GM23338 (cell line): ENCODE results near the gene NYAP2. TPM values are rescaled to one million over a fixed set of nuclear protein-coding genes. Genes with fewer than 3 reads are reported as not detected.

ENCODE experiments used
- ATAC-seq: fragments of 200-7000 bp; cut with Tn5 transposase; 3 replicates; pipeline ENCODE4 v1.9.1; 2020
- DNase-seq: peaks from one replicate; pipeline ENCODE4 v3.0.0-alpha.2; 2015; ENCODE audit warnings: low spot score
- H2AFZ ChIP-seq: fragments of 200-600 bp; sonication (generic); 2 replicates; pipeline ENCODE4 v1.8.0; 2016; ENCODE audit warnings: antibody characterized with exemption, mild to moderate bottlenecking, moderate library complexity
- H3F3A ChIP-seq: fragments of 200-600 bp; sonication (generic); replicated peaks from 2 replicates; pipeline ENCODE4 v1.8.0; 2017; ENCODE audit warnings: antibody characterized with exemption, mixed run types, low read depth
- H3K27ac ChIP-seq: fragments of 200-600 bp; sonication (generic); 2 replicates; pipeline ENCODE4 v1.6.1; 2016; ENCODE audit warnings: low read depth
- H3K27me3 ChIP-seq: fragments of 200-600 bp; sonication (generic); 2 replicates; pipeline ENCODE4 v1.8.0; 2016; ENCODE audit warnings: mild to moderate bottlenecking, mixed run types, moderate library complexity; ENCODE audit not compliant: insufficient read depth
- H3K36me3 ChIP-seq: fragments of 200-600 bp; sonication (generic); 2 replicates; pipeline ENCODE4 v1.8.0; 2016; ENCODE audit warnings: mild to moderate bottlenecking; ENCODE audit not compliant: insufficient read depth
- H3K4me1 ChIP-seq: fragments of 200-600 bp; sonication (generic); 2 replicates; pipeline ENCODE4 v1.8.0; 2016; ENCODE audit warnings: mild to moderate bottlenecking, moderate library complexity; ENCODE audit not compliant: insufficient read depth
- H3K4me2 ChIP-seq: fragments of 200-600 bp; sonication (generic); 2 replicates; pipeline ENCODE4 v1.7.1; 2017; ENCODE audit warnings: mixed run types
- H3K4me3 ChIP-seq: fragments of 200-600 bp; sonication (generic); 2 replicates; pipeline ENCODE4 v1.6.1; 2016; ENCODE audit warnings: mixed run types
- H3K79me2 ChIP-seq: fragments of 200-600 bp; sonication (generic); replicated peaks from 2 replicates; pipeline ENCODE4 v1.8.0; 2017; ENCODE audit warnings: mild to moderate bottlenecking; ENCODE audit not compliant: insufficient read depth
- H3K9me2 ChIP-seq: fragments of 200-600 bp; sonication (generic); 2 replicates; pipeline ENCODE4 v1.8.0; 2017; ENCODE audit not compliant: insufficient read depth
- H4K20me1 ChIP-seq: fragments of 200-600 bp; sonication (generic); replicated peaks from 2 replicates; pipeline ENCODE4 v1.8.0; 2017; ENCODE audit warnings: mild to moderate bottlenecking; ENCODE audit not compliant: insufficient read depth
- H3K27ac Mint-ChIP-seq: 2 replicates; pipeline ENCODE4 v1.8.0; 2020; ENCODE audit warnings: inconsistent platforms, mild to moderate bottlenecking, moderate library complexity, mixed read lengths
- H3K27me3 Mint-ChIP-seq: 3 replicates; pipeline ENCODE4 v1.8.0; 2022; ENCODE audit warnings: low read depth, mild to moderate bottlenecking, moderate library complexity, mixed read lengths, inconsistent platforms; ENCODE audit not compliant: insufficient read depth, poor library complexity
- H3K36me3 Mint-ChIP-seq: 3 replicates; pipeline ENCODE4 v1.8.0; 2021; ENCODE audit warnings: low read depth, mild to moderate bottlenecking, inconsistent platforms, moderate library complexity, mixed read lengths
- H3K4me1 Mint-ChIP-seq: 3 replicates; pipeline ENCODE4 v1.8.0; 2020; ENCODE audit warnings: mild to moderate bottlenecking, inconsistent platforms, mixed read lengths
- H3K4me3 Mint-ChIP-seq: 3 replicates; pipeline ENCODE4 v1.8.0; 2021; ENCODE audit warnings: moderate library complexity, mild to moderate bottlenecking, inconsistent platforms, mixed read lengths
- H3K9me3 Mint-ChIP-seq: 3 replicates; pipeline ENCODE4 v1.8.0; 2020; ENCODE audit warnings: moderate library complexity, mild to moderate bottlenecking, inconsistent platforms, mixed read lengths
- CREB1 ChIP-seq: fragments of 250-450 bp; sonication (Bioruptor Pico); IDR thresholded peaks from 2 replicates; pipeline ENCODE4 v1.5.0; 2020; ENCODE audit warnings: low read depth, mild to moderate bottlenecking, moderate library complexity
- EZH2 ChIP-seq: fragments of 200-600 bp; sonication (generic); IDR thresholded peaks from one replicate; pipeline ENCODE4 v1.8.0; 2017; ENCODE audit warnings: antibody characterized with exemption, mild to moderate bottlenecking, low read depth; ENCODE audit not compliant: unreplicated experiment
- EZH2phosphoT487 ChIP-seq: fragments of 200-600 bp; sonication (generic); IDR thresholded peaks from one replicate; pipeline ENCODE4 v1.8.1; 2018; ENCODE audit warnings: antibody characterized with exemption; ENCODE audit not compliant: unreplicated experiment
- NANOG ChIP-seq: IDR thresholded peaks from 2 replicates; pipeline ENCODE4 v1.6.1; 2016; ENCODE audit warnings: antibody characterized with exemption, borderline replicate concordance
- POLR2AphosphoS5 ChIP-seq: IDR thresholded peaks from 2 replicates; pipeline ENCODE4 v1.6.1; 2016; ENCODE audit warnings: antibody characterized with exemption, low read depth
- STAT1 ChIP-seq: IDR thresholded peaks from one replicate; pipeline ENCODE4 v1.6.1; 2016; ENCODE audit warnings: antibody characterized with exemption; ENCODE audit not compliant: unreplicated experiment
- ZNF114 ChIP-seq: fragments of 250-450 bp; sonication (Bioruptor Pico); IDR thresholded peaks from 2 replicates; pipeline ENCODE4 v1.5.0; 2020; ENCODE audit warnings: mild to moderate bottlenecking, moderate library complexity
- ZNF331 ChIP-seq: fragments of 250-450 bp; sonication (Bioruptor Pico); IDR thresholded peaks from 2 replicates; pipeline ENCODE4 v1.5.0; 2020; ENCODE audit warnings: low read depth, mild to moderate bottlenecking, moderate library complexity
- polyA plus RNA-seq: library from polyadenylated mRNA; unstranded; fragments of >200 nt; fragmentation: Nextera tagmentation; extraction: Ambion mirVana; gene quantifications from 2 replicates; pipeline ENCODE4 v1.2.1, GENCODE V29; 2016
- total RNA-seq: library from RNA; depleted of rRNA; stranded (reverse); fragments of >200 nt; shearing (Covaris generic); gene quantifications from 2 replicates; pipeline ENCODE4 v1.2.3, GENCODE V29; 2014
- TF ChIP-seq, protein P1 (sequence below): IDR thresholded peaks from 2 replicates; pipeline ENCODE4 v1.6.1; 2016; ENCODE audit warnings: antibody characterized with exemption
- TF ChIP-seq, protein P2 (sequence below), 2 experiments: fragments of 200-600 bp in 1 of 2; sonication (generic) in 1 of 2; conservative IDR thresholded peaks; 2 replicates each; pipeline versions ENCODE4 v1.5.1 to v1.6.1; 2016 to 2017; ENCODE audit warnings: antibody characterized with exemption in 2 of 2, low read depth in 2 of 2, mild to moderate bottlenecking in 2 of 2, moderate library complexity in 1 of 2
- TF ChIP-seq, protein P3 (sequence below): IDR thresholded peaks from one replicate; pipeline ENCODE4 v1.6.1; 2018; ENCODE audit warnings: antibody characterized with exemption; ENCODE audit not compliant: unreplicated experiment

NYAP2 gene
- total and polyA plus RNA-seq, 2 experiments from 2014 or later, result not detected

DNA sequence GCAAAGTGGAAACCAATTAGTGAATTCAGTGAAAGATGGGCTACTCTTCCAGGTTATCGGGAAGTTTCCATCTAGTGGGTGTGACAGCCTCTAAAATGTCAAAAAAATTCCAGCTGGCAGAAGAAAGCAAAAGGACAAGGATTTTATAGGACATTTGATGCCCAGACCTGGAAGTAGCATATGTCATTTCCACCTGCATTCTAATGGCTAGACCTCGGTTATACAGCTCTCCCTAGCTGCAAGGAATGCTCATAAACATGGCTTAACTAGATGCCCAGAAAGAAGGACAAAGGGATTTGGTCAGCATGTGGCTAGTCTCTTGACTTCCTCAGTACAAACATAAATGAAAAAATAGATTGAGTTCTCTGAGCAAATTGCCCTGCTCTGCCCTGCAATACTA lies 215.4 kb downstream of the NYAP2 start (continued):
- TF ChIP-seq ZNF114 (CRISPR knock-in tag) (no peak), EZH2 (no peak), ZNF331 (CRISPR knock-in tag) (no peak), CREB1 (CRISPR knock-in tag) (no peak), POLR2AphosphoS5 (no peak), NANOG (no peak)
- TF ChIP-seq, protein P1, sequence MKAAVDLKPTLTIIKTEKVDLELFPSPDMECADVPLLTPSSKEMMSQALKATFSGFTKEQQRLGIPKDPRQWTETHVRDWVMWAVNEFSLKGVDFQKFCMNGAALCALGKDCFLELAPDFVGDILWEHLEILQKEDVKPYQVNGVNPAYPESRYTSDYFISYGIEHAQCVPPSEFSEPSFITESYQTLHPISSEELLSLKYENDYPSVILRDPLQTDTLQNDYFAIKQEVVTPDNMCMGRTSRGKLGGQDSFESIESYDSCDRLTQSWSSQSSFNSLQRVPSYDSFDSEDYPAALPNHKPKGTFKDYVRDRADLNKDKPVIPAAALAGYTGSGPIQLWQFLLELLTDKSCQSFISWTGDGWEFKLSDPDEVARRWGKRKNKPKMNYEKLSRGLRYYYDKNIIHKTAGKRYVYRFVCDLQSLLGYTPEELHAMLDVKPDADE, result no peak
- TF ChIP-seq, protein P2, sequence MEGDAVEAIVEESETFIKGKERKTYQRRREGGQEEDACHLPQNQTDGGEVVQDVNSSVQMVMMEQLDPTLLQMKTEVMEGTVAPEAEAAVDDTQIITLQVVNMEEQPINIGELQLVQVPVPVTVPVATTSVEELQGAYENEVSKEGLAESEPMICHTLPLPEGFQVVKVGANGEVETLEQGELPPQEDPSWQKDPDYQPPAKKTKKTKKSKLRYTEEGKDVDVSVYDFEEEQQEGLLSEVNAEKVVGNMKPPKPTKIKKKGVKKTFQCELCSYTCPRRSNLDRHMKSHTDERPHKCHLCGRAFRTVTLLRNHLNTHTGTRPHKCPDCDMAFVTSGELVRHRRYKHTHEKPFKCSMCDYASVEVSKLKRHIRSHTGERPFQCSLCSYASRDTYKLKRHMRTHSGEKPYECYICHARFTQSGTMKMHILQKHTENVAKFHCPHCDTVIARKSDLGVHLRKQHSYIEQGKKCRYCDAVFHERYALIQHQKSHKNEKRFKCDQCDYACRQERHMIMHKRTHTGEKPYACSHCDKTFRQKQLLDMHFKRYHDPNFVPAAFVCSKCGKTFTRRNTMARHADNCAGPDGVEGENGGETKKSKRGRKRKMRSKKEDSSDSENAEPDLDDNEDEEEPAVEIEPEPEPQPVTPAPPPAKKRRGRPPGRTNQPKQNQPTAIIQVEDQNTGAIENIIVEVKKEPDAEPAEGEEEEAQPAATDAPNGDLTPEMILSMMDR (conservative IDR thresholded peaks at IDR 0.05; ENCODE audit: low read depth in 2 of 2), result no peak

DNA sequence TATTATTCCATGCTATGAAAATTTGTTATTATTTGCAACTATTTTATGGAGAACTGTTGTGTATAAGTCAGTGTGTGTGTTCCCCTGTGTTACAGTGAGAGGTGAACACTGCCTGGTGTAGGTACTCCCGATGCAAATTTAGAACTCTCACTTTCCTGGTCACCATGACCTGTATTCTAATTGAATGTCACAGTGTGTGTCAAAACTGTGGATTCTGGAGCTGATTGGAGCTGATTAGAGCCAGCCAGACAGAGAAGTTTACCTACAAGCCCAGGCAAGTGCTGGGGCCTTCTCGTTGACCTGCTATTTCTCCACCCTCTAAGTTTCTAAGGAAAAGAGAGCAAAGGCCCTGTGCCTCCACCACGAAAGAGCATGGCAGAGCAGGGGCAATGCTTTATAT lies 216.0 kb downstream of the NYAP2 start:
- no peaks in the 10 kb centered on the region for H3K4me1 ChIP-seq
- no peaks in the 10 kb centered on the region for H3K36me3 Mint-ChIP-seq
- no peak for TF ChIP-seq NANOG
- no peak for TF ChIP-seq CREB1 (CRISPR knock-in tag)
- no peak for TF ChIP-seq EZH2phosphoT487
- TF ChIP-seq ZNF114 (CRISPR knock-in tag), result no peak
- TF ChIP-seq STAT1, result no peak
- TF ChIP-seq POLR2AphosphoS5, result no peak
- TF ChIP-seq ZNF331 (CRISPR knock-in tag), result no peak
- TF ChIP-seq, protein P3, sequence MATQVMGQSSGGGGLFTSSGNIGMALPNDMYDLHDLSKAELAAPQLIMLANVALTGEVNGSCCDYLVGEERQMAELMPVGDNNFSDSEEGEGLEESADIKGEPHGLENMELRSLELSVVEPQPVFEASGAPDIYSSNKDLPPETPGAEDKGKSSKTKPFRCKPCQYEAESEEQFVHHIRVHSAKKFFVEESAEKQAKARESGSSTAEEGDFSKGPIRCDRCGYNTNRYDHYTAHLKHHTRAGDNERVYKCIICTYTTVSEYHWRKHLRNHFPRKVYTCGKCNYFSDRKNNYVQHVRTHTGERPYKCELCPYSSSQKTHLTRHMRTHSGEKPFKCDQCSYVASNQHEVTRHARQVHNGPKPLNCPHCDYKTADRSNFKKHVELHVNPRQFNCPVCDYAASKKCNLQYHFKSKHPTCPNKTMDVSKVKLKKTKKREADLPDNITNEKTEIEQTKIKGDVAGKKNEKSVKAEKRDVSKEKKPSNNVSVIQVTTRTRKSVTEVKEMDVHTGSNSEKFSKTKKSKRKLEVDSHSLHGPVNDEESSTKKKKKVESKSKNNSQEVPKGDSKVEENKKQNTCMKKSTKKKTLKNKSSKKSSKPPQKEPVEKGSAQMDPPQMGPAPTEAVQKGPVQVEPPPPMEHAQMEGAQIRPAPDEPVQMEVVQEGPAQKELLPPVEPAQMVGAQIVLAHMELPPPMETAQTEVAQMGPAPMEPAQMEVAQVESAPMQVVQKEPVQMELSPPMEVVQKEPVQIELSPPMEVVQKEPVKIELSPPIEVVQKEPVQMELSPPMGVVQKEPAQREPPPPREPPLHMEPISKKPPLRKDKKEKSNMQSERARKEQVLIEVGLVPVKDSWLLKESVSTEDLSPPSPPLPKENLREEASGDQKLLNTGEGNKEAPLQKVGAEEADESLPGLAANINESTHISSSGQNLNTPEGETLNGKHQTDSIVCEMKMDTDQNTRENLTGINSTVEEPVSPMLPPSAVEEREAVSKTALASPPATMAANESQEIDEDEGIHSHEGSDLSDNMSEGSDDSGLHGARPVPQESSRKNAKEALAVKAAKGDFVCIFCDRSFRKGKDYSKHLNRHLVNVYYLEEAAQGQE, result no peak
- TF ChIP-seq, protein P2 (conservative IDR thresholded peaks at IDR 0.05; ENCODE audit: low read depth in 2 of 2), result no peak

More for the DNA sequence above, 216.0 kb downstream of the NYAP2 start:
- H3F3A ChIP-seq, result no peaks in the 10 kb centered on the region
- no peaks in the 10 kb centered on the region for H3K36me3 ChIP-seq
- no peak overlapping the region for H3K4me3 Mint-ChIP-seq
- H3K27ac Mint-ChIP-seq, result no peak overlapping the region
- no peaks in the 10 kb centered on the region for H3K27me3 ChIP-seq
- H3K4me2 ChIP-seq, result no peak overlapping the region
- no peaks in the 10 kb centered on the region; the same call in 2 of the 3 replicates for H3K9me3 Mint-ChIP-seq
- H3K27ac ChIP-seq, result no peak overlapping the region
- no peaks in the 10 kb centered on the region for H4K20me1 ChIP-seq
- H3K79me2 ChIP-seq, result no peaks in the 10 kb centered on the region
- H3K27me3 Mint-ChIP-seq, result peaks cover 4% of the 10 kb centered on the region
- H3K4me1 Mint-ChIP-seq, result no peaks in the 10 kb centered on the region; the same call in 2 of the 3 replicates
- H2AFZ ChIP-seq, result no peak overlapping the region
- ATAC-seq (no peak), DNase-seq (no peak)
- H3K4me3 ChIP-seq, result no peak overlapping the region
- H3K9me2 ChIP-seq, result peaks cover 17% of the 10 kb centered on the region
